WI38 (cell line): Measurements from ENCODE around the gene RIMBP2.

ENCODE experiments used
- H3K4me3 ChIP-seq: 2 replicates; pipeline ENCODE4 v1.5.1; 2011; ENCODE audit warnings: low read depth, mild to moderate bottlenecking, control low read depth, low read length
- TF ChIP-seq, protein P1 (sequence below): IDR thresholded peaks from 2 replicates; pipeline ENCODE4 v1.5.1; 2012; ENCODE audit warnings: low read depth, mild to moderate bottlenecking, control low read depth, low read length

The RIMBP2 gene

GRCh38 chr12:130576371-130576816 is 139.7 kb downstream of the RIMBP2 start:
- no peak overlapping the region for H3K4me3 ChIP-seq
- TF ChIP-seq, protein P1, sequence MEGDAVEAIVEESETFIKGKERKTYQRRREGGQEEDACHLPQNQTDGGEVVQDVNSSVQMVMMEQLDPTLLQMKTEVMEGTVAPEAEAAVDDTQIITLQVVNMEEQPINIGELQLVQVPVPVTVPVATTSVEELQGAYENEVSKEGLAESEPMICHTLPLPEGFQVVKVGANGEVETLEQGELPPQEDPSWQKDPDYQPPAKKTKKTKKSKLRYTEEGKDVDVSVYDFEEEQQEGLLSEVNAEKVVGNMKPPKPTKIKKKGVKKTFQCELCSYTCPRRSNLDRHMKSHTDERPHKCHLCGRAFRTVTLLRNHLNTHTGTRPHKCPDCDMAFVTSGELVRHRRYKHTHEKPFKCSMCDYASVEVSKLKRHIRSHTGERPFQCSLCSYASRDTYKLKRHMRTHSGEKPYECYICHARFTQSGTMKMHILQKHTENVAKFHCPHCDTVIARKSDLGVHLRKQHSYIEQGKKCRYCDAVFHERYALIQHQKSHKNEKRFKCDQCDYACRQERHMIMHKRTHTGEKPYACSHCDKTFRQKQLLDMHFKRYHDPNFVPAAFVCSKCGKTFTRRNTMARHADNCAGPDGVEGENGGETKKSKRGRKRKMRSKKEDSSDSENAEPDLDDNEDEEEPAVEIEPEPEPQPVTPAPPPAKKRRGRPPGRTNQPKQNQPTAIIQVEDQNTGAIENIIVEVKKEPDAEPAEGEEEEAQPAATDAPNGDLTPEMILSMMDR, result no peak

DNA sequence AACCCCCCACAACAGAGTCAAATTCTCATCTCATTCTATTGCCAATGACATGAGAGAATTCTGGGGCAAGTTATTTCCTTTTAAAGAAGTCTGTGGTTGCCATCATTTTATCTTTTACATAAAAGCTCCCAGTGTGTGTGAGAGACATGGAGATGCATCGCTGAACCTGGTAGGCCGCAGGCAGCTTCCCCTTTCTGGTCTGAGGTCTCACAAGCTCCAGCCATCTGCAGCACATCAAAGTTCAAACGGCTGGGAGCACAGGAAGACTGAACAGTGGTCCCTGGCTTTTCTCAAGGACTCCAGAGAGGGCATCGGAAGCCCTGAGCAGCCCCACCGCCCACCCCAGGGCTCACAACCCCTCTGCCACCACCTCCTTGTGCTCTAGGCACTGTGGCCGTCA is 141.7 kb downstream of the RIMBP2 start:
- TF ChIP-seq, protein P1, result no peak
- no peak overlapping the region for H3K4me3 ChIP-seq

- TF ChIP-seq, protein P1, result no peak
- no peak overlapping the region for H3K4me3 ChIP-seq
Observed at GRCh38 chr12:130573766-130574165, 142.3 kb downstream of the RIMBP2 start.

DNA sequence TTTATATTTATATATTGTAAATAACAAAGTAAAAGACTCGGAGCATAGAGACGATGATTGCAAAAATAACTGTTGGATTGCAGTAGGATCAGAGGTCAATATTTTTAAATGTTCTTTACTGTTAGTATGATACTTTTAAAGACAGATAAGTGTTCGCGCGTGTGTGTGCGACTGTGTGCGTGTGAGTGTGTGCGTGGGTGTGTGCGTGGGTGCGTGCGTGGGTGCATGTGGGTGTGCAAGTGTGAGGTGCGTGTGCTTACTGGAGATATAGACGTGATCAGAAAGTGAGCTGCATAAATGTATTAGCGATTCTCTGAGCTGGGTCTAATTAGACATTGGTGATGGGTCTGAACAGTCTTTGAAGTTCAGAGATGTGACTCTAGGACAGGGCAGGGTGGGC is 142.9 kb downstream of the RIMBP2 start:
- H3K4me3 ChIP-seq, result no peak overlapping the region
- TF ChIP-seq, protein P1, result no peak

DNA sequence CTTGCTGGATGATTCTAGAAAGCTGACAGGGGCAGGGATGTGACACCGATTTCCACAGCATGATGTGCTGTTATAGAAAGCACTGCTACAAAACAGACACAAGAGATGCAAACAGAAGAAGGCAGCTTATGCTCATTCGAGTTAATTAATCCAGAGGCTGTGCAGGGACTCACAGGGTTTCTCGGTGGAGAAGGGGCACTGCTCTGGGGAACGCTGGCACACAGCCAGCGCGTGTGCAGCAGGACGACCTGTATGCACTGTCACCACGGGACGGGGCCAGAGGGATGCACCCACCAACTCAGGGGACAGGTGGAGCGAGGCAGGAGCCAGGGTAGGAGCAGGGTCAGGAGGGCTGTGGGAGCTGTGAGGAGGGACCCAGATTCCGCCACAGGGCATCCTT is 143.5 kb downstream of the RIMBP2 start:
- TF ChIP-seq, protein P1, result no peak
- no peak overlapping the region for H3K4me3 ChIP-seq

DNA sequence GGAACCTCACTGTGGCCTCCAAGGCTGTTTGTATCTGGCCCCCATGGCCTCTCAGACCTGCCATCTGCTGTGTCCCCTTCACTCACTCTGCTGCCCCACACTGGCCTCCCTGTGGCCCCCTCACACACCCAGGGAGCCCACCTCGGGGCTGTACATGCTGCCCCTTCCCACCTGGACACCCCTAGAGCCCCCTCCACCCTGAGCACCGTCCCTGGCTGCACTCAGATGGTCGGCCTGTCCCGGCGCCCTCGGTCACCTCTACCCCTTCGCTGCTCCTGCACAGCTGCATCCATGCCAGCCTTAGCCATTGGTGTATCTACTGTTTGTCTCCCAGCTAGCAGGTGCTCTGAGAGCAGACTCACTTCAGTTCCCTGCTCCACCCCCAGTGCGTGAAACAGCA is 144.4 kb downstream of the RIMBP2 start:
- TF ChIP-seq, protein P1, result no peak
- H3K4me3 ChIP-seq, result no peak overlapping the region

DNA sequence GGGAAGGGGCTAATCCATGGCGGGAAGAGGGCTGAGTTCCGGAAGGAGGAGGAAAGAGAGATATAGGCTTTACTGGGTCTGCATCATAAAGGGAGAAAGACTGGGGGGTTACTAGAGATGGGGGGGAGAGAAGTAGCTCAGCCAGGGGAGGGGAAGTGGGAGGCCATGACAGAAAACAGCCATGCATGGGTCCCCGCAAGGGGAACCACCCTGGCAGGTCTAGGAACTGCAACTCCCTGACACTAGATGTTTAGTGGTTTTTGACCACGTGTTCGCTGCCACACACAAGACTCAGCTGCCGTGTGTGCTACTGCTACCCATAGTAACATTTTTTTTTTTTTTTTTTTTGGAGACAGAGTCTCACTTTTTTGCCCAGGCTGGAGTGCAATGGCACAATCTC is 145.0 kb downstream of the RIMBP2 start:
- no peak overlapping the region for H3K4me3 ChIP-seq
- TF ChIP-seq, protein P1, result no peak
